ENCODE data around the gene PKIB. TPM values are rescaled to one million over a fixed set of nuclear protein-coding genes. Genes with fewer than 3 reads are reported as not detected.

The PKIB gene
- total and polyA plus RNA-seq, 2 donors (not counting 3 experiments of a cell fraction or from before 2014, with no cell fraction given): not detected

- ChIA-PET CTCF (no interaction called here), POLR2A (no interaction called here)
- no peaks in the 10 kb centered on the region for H3K79me2 ChIP-seq (ENCODE audit: control insufficient read depth, insufficient read depth, low read length)
- H3K4me1 ChIP-seq (ENCODE audit: control insufficient read depth, extremely low read depth, insufficient read depth, low read length): no peaks in the 10 kb centered on the region
- no peak overlapping the region for H3K4me3 ChIP-seq (replicated peaks in 1 of 3; ENCODE audit: insufficient read depth in 1 of 3, low read depth in 1 of 3, low read length in 3 of 3)
- no peaks in the 10 kb centered on the region for H3K9me3 ChIP-seq (replicated peaks; ENCODE audit: control insufficient read depth, insufficient read depth, low read length)
- BruUV-seq (replicated peaks): no TSS peak
- intact Hi-C loops (cut with micrococcal nuclease) (no loop called here), dilution Hi-C loops (cut with MboI; ENCODE audit: extremely low pct_ligation_motif_present, low sequenced_read_pairs) (no loop called here)
- H3K4me2 ChIP-seq (ENCODE audit: insufficient read depth, low read length): no peak overlapping the region
- H3K9ac ChIP-seq (replicated peaks; ENCODE audit: extremely low read depth, insufficient read depth, low read length): no peak overlapping the region
- no peaks in the 10 kb centered on the region for H3K27me3 ChIP-seq (ENCODE audit: control insufficient read depth in 2 of 2, insufficient read depth in 2 of 2, low read length in 2 of 2)
- no peaks in the 10 kb centered on the region for H3K36me3 ChIP-seq (ENCODE audit: control insufficient read depth in 2 of 2, extremely low read depth in 1 of 2, insufficient read depth in 2 of 2, low read length in 2 of 2)
- FAIRE-seq (no peak), DNase-seq (ENCODE audit: low read depth, low spot score) (no peak)
- no peak overlapping the region for H3K27ac ChIP-seq (ENCODE audit: insufficient read depth, low read depth, low read length)
- TF ChIP-seq MAX (IDR thresholded peaks at IDR 0.05; ENCODE audit: insufficient read depth, insufficient read length) (no peak), EZH2 (IDR thresholded peaks at IDR 0.05; ENCODE audit: borderline replicate concordance, low read depth, low read length, severe bottlenecking) (no peak), JUN (IDR thresholded peaks at IDR 0.05; ENCODE audit: borderline replicate concordance, insufficient read depth, insufficient read length, low read depth) (no peak), FOS (IDR thresholded peaks at IDR 0.05; ENCODE audit: borderline replicate concordance, insufficient read depth, low read length) (no peak), POLR2AphosphoS5 (IDR thresholded peaks at IDR 0.05; ENCODE audit: insufficient read depth, low read depth, low read length) (no peak), POLR2A (IDR thresholded peaks at IDR 0.05; ENCODE audit: low read depth, low read length) (no peak), GATA2 (IDR thresholded peaks at IDR 0.05; ENCODE audit: insufficient read depth, insufficient read length, low read depth, low read length) (no peak), MYC (IDR thresholded peaks at IDR 0.05; ENCODE audit: low read depth, low read length) (no peak)
- TF ChIP-seq, protein P1, sequence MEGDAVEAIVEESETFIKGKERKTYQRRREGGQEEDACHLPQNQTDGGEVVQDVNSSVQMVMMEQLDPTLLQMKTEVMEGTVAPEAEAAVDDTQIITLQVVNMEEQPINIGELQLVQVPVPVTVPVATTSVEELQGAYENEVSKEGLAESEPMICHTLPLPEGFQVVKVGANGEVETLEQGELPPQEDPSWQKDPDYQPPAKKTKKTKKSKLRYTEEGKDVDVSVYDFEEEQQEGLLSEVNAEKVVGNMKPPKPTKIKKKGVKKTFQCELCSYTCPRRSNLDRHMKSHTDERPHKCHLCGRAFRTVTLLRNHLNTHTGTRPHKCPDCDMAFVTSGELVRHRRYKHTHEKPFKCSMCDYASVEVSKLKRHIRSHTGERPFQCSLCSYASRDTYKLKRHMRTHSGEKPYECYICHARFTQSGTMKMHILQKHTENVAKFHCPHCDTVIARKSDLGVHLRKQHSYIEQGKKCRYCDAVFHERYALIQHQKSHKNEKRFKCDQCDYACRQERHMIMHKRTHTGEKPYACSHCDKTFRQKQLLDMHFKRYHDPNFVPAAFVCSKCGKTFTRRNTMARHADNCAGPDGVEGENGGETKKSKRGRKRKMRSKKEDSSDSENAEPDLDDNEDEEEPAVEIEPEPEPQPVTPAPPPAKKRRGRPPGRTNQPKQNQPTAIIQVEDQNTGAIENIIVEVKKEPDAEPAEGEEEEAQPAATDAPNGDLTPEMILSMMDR (IDR thresholded peaks at IDR 0.05; ENCODE audit: extremely low read depth in 1 of 2, insufficient read depth in 1 of 2, low read depth in 1 of 2, low read length in 2 of 2): no peak
- H3K9me1 ChIP-seq (replicated peaks; ENCODE audit: control insufficient read depth, extremely low read depth, insufficient read depth, low read length): no peaks in the 10 kb centered on the region
- no peak overlapping the region for H2AFZ ChIP-seq (ENCODE audit: low read depth, low read length)
- H4K20me1 ChIP-seq (replicated peaks; ENCODE audit: control insufficient read depth, extremely low read depth, insufficient read depth, low read length): no peaks in the 10 kb centered on the region
Measured at GRCh38 chr6:122669868-122670267, 59.7 kb downstream of the PKIB start.

Data from endothelial cell of umbilical vein (primary cell).